NCI-H2029 treated with DMSO at 0.1 percent for 48 hours (cell line): ENCODE measurements around the gene PPP2R2C.

ENCODE experiments used
- DNase-seq: peaks from one replicate; lab custom pipeline; 2025; lab: John Stamatoyannopoulos, UW

Gene PPP2R2C

DNA sequence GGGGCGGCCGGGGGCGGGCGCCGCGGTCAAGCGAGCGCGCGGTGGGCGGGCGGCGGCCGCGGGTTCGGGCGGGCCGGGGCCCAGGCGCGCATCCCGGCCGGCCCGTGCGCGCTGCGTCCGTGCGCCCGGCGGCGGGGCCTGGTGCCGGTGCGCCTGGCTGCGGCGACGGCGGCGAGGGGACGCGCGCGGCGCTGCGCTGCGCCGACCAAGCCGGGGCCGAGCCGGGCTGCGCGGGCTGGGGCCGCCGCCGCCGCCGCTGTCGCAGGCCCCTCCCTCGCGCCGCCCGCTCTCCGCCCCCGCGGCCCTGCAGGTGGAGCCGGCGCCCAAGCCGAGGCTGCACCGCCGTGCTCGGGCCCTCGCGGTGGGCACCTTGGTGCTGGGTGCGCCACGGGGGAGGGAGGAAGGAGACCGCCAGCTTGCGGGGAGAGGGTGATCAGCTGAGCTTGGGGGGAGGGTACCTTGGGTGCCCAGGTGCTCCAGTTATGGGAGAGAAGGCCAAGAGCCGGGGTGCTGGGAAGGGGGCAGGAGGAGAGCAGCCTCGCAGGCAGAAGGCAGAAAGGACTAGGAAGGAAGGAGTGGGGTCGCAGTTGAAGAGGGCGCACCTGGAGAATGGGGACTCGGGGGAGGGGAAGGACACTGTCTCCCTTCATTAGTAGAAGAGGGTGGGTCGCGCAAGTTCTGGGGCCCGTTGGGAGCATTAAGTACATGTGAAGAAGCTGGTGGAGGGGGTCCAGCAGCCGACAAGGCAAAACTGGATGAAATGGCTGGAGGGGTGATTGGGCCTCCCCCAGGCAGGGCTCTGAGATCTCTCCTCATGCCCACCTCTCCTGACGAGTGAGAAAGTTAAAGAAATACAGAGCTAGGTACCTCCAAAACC, at the start of gene PPP2R2C:
TSS of gene PPP2R2C (minus strand) at position 228 of the 877 bp plus-strand sequence. CDS start 385 bp downstream, outside the sequence.
- DNase-seq: no peak

DNA sequence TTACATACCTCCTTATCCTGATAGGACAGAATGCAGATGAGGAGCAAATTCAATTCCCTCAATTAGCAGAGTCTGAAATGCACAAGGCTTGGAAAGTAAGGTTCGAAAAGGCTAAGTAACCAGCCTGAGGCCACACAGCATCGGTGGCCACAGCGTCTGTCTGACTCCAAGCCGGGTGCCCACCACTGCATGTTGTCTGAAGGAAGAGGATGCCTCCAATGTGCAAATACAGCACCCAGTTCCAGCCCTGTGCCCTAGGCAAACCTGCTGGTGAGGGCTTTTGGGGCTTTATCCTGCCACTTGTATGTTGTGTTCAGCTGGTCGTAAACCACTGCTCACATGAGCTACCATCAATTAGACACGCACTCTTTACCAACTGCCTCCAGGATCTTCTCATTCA, 48.6 kb upstream of the PPP2R2C start:
- DNase-seq: no peak

DNA sequence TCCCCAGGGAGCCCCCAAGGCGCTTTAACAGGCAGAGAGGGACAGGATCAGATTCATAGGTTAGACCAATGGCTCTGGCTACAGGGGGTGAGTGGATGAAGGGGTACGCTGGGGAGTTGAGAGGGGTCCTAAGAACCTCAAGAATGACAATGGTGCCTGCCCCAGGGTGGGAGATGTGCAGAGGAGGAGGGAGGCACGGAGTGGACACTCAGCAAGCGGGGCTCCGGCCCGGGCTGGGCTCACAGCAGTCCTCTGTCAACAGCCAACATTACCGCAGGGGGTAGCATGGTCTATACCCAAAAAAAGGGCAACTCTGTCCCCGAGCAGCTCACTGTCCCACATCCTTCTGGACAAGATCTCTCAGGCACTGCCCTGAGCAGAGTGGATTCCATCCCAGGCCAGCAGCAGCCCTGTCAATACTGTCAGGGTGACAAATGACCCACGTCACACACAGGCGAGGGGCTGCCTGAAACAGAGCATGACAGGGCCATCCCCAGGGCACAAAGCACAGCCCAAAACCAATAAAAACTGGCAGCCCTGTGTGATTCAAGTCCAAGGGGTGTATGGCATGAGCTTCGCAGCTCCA, 47.7 kb upstream of the PPP2R2C start:
- no peak for DNase-seq

DNA sequence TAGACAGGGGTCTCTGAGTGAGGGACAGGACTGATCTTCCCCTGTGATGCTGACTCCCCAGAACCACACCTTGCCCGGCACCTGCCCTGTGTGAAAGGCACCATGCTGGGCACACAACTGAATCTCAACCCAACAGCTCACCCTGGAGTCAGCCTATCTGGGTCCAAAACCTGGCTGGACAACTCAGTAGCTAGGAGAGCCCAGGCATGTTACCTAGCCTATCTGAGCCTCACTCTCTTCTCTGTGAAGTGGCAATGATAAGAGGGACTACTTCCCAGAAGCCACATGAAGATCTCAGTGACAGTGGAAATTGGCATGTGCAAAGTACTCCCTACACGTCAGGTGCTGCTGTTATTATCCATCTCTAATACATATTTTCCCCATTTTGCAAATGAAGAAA, 44.8 kb upstream of the PPP2R2C start:
- no peak for DNase-seq

DNA sequence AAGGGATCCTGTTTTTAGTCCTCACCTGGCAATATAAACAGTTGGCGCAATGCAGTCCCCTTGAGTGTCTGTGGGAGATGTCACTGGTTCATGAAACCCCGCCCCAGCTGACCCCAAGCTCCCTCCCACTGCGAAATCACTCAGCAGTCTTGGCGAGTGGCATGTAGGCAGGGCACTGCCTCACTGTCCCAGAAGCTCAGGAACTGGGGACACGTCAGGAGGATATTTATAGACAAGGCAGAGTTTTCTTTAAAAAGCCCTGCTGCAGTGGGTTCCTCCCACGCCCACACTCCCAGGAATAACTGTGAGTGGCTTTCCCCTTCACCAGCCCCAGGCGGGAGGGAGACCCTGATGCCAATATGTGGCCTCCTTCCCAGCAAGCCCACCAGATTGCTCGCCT, 44.3 kb upstream of the PPP2R2C start:
- DNase-seq: no peak

DNA sequence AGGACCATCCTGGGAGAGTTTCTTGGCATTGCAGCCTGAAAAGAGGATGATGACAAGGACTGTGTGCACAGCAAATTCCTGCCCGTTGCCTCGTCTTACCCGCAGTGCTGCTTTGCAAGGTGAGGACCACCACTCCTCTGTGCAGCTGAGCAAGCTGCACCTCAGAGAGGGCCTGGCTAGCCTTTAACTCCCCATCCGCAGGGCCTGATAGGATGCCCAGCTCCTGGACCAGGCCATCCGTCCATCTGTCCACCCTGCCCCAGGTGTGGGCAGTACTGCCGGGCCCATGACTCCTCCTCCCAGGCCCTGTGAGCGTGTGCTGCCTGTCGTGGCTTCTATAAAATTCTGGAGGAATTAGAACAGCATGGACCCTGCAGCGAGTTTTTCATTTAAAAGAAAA, 43.9 kb upstream of the PPP2R2C start:
- no peak for DNase-seq

DNA sequence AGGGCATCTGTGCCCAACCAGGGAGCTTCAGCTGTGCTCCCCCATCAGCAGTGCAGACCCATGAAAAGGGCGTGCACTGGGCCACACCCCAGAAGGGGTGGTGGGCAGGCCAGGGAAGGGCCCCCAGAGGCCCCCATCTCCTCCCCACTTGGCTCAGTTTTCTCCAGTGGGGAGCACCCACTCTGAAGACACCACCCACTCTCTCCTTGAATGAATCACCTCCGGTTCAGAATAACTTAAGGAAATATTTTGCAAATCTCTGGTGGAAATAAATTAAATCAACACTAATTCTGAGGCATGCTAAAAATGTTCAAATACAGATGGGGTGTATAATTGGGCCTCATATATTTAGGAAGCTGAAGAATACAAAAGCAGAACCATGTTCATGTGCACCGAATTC, 41.3 kb upstream of the PPP2R2C start:
- DNase-seq: no peak

DNA sequence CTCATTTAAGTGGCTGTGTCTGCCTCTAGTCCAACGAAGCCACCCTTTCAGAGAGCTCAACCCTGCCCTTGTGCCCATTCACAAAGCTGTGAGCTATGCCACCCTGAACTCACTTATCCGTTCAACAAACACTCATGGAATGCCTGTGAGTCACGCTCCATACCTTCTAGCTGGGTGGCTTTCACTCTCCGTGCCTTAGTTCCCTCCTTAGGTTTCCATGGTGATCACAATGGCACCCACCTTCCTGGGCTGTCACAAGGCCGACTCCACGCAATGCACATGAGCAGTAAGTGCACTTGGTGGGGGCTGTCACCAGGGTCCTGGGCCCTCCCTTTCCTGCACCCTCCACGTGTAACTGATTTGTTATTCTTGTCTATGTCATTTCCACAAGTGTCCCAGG, 37.2 kb upstream of the PPP2R2C start:
- no peak for DNase-seq

DNA sequence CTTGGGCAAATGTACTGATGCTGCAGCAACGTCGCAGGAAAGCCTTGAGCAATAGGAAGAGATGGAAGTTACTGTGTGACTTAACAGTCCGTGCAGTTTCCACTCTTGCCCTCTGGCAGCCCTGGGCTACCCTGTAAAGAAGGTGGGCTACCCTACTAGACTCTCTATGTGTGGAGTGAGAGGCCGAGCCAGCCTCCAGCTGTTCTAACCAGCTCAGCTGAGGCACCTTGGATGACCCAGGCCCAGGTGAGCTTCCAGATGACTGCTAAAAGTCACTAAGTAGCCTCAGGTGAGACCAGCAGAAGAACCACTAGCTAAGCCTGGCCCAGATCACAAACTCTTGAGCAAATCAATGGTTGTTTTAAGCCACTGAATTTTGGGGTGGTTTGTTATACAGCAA, 34.9 kb upstream of the PPP2R2C start:
- DNase-seq: no peak

DNA sequence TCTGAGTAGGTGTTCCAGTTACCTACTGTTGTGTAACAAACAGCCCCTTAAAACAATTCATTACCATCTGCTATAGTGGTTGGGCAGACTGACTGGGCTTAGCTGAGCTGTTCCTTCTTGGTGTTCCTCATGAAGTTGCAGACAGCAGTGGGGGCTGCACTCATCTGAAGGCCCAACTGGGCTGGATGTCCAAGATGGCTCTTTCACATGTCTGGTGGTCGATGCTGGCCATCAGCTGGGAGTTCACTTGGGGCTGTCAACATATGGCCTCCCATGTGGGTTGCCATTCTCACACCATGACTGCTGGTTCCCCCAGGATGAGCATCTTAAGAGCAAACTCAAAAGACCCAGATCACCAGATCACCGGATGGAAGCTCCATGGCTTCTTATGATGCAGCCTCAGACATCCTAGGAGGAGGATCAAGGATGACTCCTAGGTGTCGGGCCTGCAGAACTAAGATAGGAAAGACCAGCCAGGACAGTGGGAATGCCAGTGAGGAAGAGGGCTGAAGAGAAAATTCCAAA, 34.3 kb upstream of the PPP2R2C start:
- no peak for DNase-seq

DNA sequence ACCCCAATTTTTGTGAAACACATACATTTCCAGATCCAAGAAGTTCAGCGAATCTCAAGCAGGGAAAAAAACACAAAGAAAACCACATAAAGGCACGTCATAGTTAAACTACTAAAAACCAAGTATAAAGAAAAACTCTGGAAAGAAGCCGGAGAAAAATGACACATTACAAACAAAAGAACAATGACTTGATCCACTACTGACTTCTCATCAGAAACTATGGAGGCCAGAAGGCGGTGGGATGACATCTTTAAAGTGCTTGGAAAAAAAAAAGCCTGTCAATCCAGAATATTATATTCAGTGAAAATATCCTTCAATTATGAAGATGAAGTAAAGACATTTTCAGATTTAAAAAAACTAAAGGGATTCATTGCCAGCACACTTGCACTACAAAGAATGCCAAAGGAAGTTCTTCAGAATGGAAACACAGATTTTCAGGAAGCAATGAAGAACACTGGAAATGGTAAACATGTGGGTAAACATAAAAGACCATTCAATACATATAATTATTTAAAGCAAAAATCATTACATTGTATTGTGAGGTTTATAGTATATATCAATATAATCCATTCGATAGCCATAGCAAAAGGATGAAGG, 32.6 kb upstream of the PPP2R2C start:
- no peak for DNase-seq

DNA sequence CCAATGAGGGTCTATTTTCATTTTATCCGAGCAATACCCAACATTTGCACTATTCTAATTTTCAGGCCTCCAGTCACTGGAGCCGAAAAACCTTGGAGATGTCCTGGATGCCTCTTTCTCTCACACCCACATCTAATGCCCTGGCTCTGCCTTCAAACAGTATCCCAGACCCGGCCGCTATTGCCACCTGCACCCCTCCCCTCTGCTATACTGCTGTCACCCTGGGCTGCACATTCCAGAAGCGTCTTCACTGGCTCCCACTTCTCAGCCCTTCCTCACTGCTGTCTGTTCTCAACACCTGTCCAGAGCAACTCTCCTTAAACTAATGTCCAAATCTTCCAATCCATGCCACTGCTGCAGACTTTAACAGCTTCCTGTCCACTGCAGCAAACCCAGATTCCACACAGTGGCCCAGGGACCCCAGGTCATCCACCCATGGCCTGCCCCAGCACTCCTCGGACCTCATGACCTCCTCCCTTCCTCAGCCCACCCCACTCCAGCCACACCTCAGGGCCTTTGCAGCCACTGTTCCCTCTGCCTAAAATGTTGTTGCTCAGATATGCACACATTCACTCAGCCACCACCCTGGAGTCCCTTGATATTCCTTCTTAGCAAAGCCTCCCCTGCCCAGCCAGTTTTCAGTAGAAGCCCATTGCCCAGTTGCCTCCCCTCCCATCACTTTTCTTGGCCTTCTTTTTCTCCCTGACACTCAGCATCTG, 30.5 kb upstream of the PPP2R2C start:
- no peak for DNase-seq

DNA sequence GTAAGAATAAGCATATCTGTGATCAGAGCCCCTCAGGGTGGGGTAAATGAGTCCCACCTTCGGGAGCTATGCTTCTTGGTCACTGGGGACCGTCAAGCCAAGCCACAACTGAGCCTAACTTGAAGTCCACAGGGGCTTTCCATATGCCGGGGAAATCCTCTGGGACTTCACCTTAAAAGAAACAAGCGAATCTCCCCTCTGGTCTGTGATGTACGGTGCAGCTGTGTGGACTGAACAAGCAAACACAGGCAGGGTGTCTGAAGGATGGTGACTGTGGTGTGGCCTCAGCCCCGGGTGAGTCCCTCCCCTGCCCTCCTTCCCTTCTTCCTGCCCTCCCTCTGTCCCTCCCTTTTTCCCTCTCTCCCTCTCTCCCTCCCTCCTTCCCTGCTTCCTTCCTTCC, 29.7 kb upstream of the PPP2R2C start:
- no peak for DNase-seq

DNA sequence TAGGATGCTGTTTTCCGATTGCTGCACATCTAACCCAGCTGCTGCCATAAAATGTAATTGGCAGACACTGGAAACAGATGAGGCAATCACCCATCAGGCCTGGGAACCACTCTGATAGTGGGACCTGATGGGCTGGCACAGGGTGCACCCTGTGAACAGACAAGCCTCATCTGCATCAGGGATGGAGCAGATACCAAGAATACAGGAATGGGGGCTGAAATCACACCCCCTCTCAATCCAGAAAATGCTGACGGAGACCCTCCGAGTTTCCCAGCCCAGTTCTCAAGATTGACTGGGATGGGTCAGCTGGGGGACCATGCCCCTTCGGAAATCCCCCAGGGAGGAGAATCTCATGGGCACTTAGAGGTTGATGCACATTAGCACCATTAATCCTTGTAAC, 28.8 kb upstream of the PPP2R2C start:
- DNase-seq: no peak

DNA sequence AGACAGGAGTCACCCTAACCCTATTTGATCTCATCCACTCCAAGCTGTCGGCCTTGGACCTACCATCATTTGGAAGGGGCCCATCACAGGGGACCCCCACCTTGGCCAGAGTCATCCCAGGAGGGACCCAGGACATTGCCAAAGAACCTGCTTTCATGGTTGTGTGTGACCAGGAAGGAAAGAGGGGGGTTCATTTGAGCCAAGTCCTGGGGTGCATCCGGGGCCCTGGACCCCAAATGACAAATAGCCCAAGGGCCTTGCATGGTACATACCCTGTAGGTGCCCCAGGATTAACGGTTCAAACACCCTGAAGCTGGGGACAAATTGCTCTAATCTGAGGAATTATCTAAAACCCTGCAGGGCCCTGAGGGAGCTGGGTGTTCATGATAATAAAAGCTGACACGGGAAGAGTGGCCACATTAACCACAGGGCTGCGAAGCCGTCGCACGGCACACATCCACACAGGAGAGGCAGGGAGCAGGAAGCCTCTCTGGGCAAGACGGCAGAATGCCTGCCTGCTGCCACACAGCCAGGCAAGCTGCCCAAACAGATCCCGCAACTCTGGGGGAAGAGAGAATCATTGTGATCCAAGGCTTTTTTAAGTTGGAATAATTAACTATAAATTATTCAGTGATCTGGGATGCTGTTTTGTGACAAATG, 28.2 kb upstream of the PPP2R2C start:
- no peak for DNase-seq

DNA sequence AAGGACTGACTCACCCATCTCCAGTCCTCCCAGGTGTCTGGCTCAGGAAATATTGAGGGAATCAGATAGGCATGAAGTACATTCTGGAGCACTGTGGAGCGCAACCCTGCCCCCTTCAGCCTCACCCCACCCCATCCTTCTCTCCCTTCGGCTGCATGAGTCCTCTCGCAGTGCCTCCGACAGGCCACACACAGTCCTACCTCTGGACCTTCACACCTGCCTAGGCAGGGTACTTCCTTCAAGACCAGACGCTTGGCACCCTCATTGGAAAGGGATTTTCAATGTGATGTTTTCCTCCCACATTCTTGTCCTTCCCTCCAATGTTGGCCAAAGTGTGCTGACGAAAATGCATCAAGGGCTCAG, 26.8 kb upstream of the PPP2R2C start:
- no peak for DNase-seq

DNA sequence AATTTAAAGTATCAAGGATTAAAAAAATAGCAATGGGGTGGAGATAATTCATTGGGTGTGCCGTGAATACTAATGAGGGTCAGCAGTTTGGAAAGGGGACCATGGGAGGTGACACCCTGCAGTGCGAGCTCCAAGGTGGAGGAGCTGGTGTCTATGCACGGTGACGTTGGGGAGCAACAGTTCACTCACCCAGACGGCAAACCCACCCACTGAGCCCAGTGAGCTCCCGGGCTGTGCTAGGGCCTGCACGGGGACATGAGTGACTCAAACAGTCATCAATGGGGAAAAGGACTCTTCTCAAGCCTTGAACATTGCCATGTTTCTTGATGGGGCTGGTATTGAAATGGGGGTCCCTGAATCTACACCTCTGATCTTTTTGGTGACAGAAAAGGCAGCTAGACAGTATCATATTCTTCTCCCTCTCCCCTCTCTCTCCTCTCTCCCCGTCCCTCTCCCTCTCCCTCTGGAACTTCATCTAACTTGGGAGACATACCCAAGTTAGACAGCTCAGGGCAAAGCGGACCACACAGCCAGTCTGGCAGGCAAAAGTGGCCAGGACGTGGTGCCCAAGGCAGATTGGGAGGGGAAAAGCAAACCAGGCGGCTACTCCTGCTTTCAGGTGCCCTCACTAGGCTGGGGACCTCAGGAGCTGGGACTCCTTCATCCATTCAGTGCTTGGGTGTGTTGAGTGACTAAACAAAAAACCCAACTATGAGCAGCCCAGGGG, 26.3 kb upstream of the PPP2R2C start:
- DNase-seq: no peak

DNA sequence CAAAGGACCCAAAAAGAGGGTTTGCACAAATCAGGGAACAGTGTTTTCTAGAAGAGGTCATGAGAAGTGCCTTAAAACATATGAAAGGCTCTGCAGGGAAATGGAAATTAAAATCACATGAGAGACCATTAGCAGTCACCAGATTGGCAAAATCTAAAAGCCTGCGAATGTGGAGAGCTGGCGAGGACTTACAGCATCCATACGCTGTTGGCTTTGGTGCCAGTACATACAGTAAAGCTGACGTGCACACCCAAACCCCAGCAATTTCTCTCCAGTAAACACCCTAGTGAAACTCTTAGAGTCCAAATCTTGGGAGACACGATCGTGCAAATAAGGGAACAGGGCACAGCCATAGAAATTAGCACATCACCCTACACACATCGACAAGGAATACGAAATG, 25.4 kb upstream of the PPP2R2C start:
- DNase-seq: no peak

DNA sequence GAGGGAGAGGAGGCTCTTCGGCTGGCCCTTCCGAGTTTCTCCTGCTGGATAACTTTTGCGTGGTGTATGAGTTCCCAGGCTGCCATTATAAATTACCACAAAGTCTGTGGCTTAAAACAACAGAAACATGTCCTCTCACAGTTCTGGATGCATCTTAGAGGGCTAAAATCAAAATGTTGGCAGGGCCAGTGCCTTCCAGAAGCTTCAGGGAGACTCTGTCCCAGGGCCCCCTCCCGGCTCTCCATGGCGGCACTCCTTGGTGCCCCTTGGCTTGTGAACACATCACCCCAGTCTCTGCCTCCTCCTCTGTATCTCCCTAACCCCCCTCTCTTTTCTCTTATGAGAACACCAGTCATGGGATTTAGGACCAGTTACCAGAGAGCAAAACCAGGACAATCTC, 23.3 kb upstream of the PPP2R2C start:
- no peak for DNase-seq

DNA sequence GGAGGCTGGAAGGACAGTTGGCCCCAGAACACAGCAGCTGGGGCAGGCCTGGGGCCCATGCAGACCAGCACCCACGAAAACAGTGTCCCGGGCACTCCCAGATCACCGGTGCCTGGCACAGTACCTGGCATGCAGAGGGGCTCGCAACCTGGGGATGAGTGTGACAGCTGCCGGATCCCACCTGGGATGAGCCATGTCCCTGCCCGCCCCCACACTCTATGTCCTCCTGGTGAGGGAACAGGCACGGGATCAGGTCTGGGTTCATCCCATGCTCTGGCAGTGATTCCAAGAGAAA, 22.8 kb upstream of the PPP2R2C start:
- no peak for DNase-seq

DNA sequence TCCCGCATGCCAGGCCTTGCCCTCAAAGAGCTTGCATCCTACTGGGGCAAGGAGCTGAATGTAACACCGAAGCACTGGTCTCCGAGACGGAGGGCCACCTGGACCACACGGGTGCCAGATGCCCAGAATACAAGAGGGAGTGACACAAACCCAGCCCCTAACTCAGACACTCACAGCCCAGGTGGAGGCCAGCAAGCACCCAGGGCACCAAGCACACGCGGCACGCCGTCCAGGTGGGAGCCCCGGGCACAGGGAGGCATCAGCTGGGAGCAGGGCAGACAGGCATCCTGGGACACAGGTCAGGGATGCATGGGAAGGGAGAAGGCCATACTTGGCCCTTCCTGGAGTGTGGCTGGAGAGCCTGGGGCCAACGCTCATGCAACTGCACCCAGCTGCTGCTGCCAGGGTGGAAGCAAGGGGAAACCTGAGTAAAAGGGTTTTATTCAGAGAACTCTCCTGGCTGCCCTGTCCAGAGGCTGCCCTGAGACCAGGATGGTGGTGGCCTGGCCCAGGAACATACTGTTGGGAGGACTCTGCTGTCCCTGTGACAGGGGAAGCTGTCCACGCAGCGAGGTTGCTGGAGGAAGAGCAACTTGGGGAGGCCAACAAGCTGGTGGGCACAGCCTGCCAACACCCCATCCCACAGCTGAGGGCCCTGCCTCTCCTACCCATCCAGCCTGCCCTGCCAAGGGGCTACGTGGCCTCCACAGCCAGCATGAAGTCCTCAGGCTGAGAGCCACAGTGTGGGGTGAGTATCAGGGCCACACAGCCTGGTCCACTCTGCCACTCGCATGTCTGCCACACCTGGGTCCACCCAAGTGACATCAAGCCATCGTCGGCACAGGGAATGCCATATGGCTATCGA, 22.2 kb upstream of the PPP2R2C start:
- no peak for DNase-seq
